Tibial nerve (tissue), 4 donors: Measurements from ENCODE around the gene STPG3. TPM values are rescaled to one million over a fixed set of nuclear protein-coding genes. Genes with fewer than 3 reads are reported as not detected.
"Not testable (repeated sequence)": the region's sequence is repeated elsewhere in the genome, so short reads cannot be mapped to it uniquely, and the experiment has no call there.

Experiments used
- DNase-seq, 2 donors: peaks; one replicate each; pipeline ENCODE4 v3.0.0-alpha.2; 2019; ENCODE audit warnings: low spot score in 2 of 2
- H3K27ac ChIP-seq, 4 donors: fragments of 200-600 bp; sonication (generic) in 3 of 4; one replicate each; pipeline ENCODE4 v1.5.1; 2017 to 2019; ENCODE audit warnings: mild to moderate bottlenecking in 1 of 4
- H3K27me3 ChIP-seq, 2 donors: fragments of 200-600 bp; sonication (generic) in 1 of 2; one replicate each; pipeline versions ENCODE4 v1.5.1 to v1.6.0; 2017 to 2019
- H3K36me3 ChIP-seq, 3 donors: fragments of 200-600 bp; sonication (generic); one replicate each; pipeline ENCODE4 v1.5.1; 2018 to 2019
- H3K4me1 ChIP-seq, 4 donors: fragments of 200-600 bp; sonication (generic) in 3 of 4; one replicate each; pipeline ENCODE4 v1.5.1; 2017 to 2019
- H3K4me3 ChIP-seq, 4 donors: fragments of 200-600 bp; sonication (generic) in 3 of 4; one replicate each; pipeline ENCODE4 v1.5.1; 2017 to 2019; ENCODE audit warnings: mild to moderate bottlenecking in 1 of 4, moderate library complexity in 1 of 4
- H3K9me3 ChIP-seq, 4 donors: fragments of 200-600 bp; sonication (generic) in 3 of 4; one replicate each; pipeline ENCODE4 v1.5.1; 2017 to 2019
- EP300 ChIP-seq, 2 donors: sonication (generic); formaldehyde crosslinking; IDR thresholded peaks; one replicate each; pipeline ENCODE4 v1.6.1; 2017; ENCODE audit warnings: antibody characterized with exemption in 2 of 2, mild to moderate bottlenecking in 1 of 2
- POLR2A ChIP-seq, 2 donors: fragments of 450-650 bp; IDR thresholded peaks; one replicate each; pipeline ENCODE4 v1.6.1; 2017; ENCODE audit warnings: antibody characterized with exemption in 2 of 2, mild to moderate bottlenecking in 2 of 2, moderate library complexity in 2 of 2
- WGBS, 2 donors: methylation state at CpG; one replicate each; pipeline ENCODE4 v1.1.5; 2018; 5-methylcytosine and 5-hydroxymethylcytosine counted together
- total RNA-seq, 4 donors: library from RNA; depleted of rRNA; stranded (reverse); fragments of >200 nt; gene quantifications; one replicate each; pipeline ENCODE4 v1.1.0, GENCODE V29; 2016
- TF ChIP-seq, protein P1 (sequence below), 5 experiments: fragments of 200-600 bp in 3 of 5; fragments of 450-650 bp in 2 of 5; sonication (generic) in 3 of 5; IDR thresholded peaks; one replicate each; pipeline ENCODE4 v1.5.1; 2016 to 2019; ENCODE audit warnings: antibody characterized with exemption in 5 of 5, mild to moderate bottlenecking in 3 of 5, moderate library complexity in 2 of 5

The STPG3 gene
- total RNA-seq, 4 donors from 2014 or later, result not detected

DNA sequence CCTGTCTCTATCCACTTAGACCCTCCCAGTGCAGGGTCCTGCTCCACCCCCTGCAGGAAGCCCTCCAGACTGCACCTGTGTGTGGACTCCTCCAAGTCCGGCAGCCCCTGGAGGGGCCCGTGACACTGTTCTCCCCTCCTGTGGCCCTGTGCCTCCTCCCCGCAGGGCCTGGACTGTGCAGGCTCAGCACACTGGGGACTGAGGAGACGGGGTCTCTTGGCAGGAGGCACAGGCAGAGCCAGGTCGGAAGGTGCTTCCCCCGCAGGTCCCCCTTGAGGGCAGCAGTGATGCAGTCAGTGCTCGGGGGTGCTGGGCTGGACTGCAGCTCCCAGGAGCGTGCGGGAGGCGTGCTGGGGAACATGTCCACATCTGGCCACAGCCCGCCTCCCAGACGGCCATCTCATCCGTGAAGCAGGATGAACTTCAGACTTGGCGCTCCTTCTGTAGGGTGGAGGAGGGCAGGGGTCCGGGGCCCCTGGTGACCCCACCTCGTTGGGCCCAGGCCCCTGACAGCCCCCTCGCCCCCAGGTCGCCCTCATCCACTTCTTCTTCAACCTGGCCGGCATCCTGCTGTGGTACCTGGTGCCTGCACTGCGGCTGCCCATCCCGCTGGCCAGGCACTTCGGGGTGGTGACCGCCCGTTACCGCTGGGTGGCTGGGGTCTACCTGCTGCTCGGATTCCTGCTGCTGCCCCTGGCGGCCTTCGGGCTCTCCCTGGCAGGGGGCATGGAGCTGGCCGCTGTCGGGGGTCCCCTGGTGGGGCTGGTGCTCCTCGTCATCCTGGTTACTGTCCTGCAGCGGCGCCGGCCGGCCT is 15.5 kb upstream of the STPG3 start:
- peak overlapping the region in 2 of 4 donors; percentile 37 to 43 for H3K27ac ChIP-seq
- H3K27me3 ChIP-seq, result peaks cover 0 to 38% of the 10 kb centered on the region in 2 donors

DNA sequence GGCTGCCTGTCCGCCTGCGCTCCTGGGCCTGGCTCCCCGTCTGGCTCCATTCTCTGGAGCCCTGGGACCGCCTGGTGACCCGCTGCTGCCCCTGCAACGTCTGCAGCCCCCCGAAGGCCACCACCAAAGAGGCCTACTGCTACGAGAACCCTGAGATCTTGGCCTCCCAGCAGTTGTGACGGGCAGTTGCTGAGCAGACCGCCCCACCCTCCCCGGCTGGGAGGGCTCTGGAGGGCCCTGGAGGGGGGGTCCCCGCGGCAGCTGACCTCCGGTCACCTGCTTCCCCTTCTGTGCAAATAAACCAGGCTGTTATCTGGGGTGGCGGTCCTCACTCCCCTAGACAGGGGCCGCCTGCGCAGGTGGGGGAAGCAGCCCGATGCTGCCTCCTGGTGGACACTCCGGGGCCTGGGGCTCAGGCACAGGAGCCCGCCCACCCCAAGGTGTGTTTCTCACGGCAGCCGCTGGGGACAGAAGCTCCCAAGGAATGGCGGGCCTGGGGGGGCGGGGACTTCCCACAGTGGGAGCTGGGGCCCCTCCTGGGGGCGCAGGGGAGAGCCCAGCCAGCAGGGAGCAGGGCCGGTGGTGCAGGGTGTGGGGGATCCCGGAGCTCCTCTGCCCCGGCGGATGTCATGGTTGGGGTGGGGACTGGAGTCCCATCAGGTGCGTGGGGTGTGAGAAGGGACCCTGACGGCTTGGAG is 14.7 kb upstream of the STPG3 start:
- DNase-seq, result peak; percentile 68 to 72
- Histone ChIP-seq H3K36me3 (no peaks in the 10 kb centered on the region), H3K27me3 (peaks cover 0 to 31% of the 10 kb centered on the region in 2 donors), H3K4me1 (peaks cover 0 to 49% (median 23%) of the 10 kb centered on the region in 4 donors), H3K27ac (peak overlapping the region in 2 of 4 donors; percentile 37 to 43), H3K4me3 (peak overlapping the region in 2 of 4 donors; percentile 15 to 27), H3K9me3 (no peaks in the 10 kb centered on the region)
- WGBS, 2 donors, result 7 to 15% methylated on average over 11 to 23 of the region's 31 CpGs
- TF ChIP-seq, protein P1, sequence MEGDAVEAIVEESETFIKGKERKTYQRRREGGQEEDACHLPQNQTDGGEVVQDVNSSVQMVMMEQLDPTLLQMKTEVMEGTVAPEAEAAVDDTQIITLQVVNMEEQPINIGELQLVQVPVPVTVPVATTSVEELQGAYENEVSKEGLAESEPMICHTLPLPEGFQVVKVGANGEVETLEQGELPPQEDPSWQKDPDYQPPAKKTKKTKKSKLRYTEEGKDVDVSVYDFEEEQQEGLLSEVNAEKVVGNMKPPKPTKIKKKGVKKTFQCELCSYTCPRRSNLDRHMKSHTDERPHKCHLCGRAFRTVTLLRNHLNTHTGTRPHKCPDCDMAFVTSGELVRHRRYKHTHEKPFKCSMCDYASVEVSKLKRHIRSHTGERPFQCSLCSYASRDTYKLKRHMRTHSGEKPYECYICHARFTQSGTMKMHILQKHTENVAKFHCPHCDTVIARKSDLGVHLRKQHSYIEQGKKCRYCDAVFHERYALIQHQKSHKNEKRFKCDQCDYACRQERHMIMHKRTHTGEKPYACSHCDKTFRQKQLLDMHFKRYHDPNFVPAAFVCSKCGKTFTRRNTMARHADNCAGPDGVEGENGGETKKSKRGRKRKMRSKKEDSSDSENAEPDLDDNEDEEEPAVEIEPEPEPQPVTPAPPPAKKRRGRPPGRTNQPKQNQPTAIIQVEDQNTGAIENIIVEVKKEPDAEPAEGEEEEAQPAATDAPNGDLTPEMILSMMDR (IDR thresholded peaks at IDR 0.05), result peak; percentile 97 to 99 (median 98)
- TF ChIP-seq EP300 (IDR thresholded peaks at IDR 0.05) (peak in 1 of 2 donors; percentile 13), POLR2A (IDR thresholded peaks at IDR 0.05) (peak in 1 of 2 donors; percentile 18)

More for the DNA sequence above, 15.5 kb upstream of the STPG3 start:
- no peak for DNase-seq
- 66 to 71% methylated on average over 26 to 32 of the region's 35 CpGs for WGBS, 2 donors
- Histone ChIP-seq H3K36me3 (no peaks in the 10 kb centered on the region), H3K9me3 (no peaks in the 10 kb centered on the region), H3K4me3 (peak overlapping the region in 1 of 4 donors; percentile 15), H3K4me1 (peaks cover 0 to 49% (median 23%) of the 10 kb centered on the region in 4 donors)
- TF ChIP-seq EP300 (IDR thresholded peaks at IDR 0.05) (no peak), POLR2A (IDR thresholded peaks at IDR 0.05) (no peak)
- TF ChIP-seq, protein P1 (IDR thresholded peaks at IDR 0.05), result no peak

DNA sequence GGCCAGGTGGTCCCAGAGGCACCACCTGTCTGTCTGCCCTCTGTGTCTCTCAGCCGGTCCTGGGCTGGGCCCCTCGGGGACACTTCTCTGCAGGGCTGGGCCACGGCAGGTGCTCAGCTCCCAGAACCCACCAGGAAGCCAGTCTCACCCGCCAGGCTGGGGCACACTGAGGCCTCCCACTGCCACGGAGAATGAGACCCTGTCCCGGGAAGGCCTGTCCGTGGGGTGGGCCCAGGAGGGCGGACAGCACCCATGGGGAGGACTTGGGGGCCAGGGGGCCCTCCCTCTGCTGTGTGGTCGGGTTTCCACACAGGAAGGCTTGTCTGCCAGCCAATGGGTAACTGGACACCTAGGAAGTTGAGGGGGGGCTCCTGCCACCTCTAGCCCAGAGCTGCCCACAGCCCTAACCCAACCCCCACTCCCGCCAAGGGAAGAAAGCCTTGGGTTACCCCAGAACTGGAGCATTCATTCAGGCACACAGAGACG is 14.1 kb upstream of the STPG3 start:
- H3K36me3 ChIP-seq, result no peaks in the 10 kb centered on the region
- no peak overlapping the region for H3K4me3 ChIP-seq
- H3K27me3 ChIP-seq, result peaks cover 0 to 25% of the 10 kb centered on the region in 2 donors
- DNase-seq, result no peak
- peaks cover 0 to 53% (median 27%) of the 10 kb centered on the region in 4 donors for H3K4me1 ChIP-seq
- H3K27ac ChIP-seq, result peak overlapping the region in 2 of 4 donors; percentile 37 to 43
- no peaks in the 10 kb centered on the region for H3K9me3 ChIP-seq
- TF ChIP-seq EP300 (IDR thresholded peaks at IDR 0.05) (no peak), POLR2A (IDR thresholded peaks at IDR 0.05) (no peak)
- TF ChIP-seq, protein P1 (IDR thresholded peaks at IDR 0.05), result no peak
- WGBS, 2 donors, result 32 to 55% methylated on average over 7 to 8 of the region's 11 CpGs

DNA sequence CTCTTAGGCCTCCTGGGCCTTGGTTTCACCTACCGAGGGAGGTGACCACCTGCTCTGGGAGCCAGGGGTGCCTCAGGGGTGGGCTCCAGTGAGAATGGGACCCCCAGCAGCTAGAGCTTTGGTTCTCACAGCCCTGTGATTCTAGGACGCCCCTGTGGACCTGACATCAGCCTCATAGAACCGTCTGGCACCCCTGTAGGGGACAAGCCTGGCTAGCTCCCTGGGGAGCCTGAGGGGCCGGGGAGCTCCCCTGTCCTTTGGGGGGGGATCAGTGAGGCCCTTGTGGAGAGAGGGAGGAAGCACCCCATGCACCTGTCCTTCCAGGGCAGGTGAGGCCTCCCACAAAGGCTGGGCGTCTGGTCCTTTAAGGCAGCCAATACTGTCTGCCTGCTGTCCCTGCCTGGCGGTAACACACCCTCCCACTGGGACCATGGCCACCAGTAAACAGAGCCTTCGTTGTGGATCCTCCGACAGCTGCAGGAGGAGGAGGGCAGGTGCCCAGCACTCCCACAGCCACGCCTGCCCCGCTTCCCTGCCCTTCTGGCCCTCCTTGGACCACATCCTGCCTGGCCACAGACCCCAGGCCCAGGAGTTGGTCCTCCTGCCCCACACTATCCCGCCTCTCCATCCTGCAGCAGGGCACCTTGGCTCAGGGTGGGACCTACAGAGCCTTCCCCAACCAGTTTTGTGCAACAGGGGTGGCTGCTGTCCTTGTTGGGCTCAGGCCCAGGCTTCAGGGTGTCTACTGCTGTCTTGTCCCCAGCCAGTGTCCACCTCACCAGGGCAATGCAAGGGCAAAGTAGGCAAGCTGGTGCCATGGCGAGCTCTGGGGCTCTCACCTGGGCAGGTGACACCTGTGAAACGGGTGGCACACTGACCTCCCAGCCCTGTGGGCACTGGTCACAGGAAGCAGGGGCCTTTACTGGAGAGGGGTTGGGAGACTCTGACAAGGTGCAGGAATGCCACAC is 13.0 kb upstream of the STPG3 start:
- 54 to 68% methylated on average over 9 to 13 of the region's 13 CpGs for WGBS, 2 donors
- Histone ChIP-seq H3K27me3 (peaks cover 0 to 14% of the 10 kb centered on the region in 2 donors), H3K36me3 (peaks cover 0 to 11% (median 9%) of the 10 kb centered on the region in 3 donors), H3K9me3 (no peaks in the 10 kb centered on the region), H3K27ac (peak overlapping the region in 1 of 4 donors; percentile 43), H3K4me3 (no peak overlapping the region), H3K4me1 (peaks cover 0 to 63% (median 37%) of the 10 kb centered on the region in 4 donors)
- TF ChIP-seq, protein P1 (IDR thresholded peaks at IDR 0.05), result no peak
- TF ChIP-seq POLR2A (IDR thresholded peaks at IDR 0.05) (no peak), EP300 (IDR thresholded peaks at IDR 0.05) (no peak)
- DNase-seq, result no peak

DNA sequence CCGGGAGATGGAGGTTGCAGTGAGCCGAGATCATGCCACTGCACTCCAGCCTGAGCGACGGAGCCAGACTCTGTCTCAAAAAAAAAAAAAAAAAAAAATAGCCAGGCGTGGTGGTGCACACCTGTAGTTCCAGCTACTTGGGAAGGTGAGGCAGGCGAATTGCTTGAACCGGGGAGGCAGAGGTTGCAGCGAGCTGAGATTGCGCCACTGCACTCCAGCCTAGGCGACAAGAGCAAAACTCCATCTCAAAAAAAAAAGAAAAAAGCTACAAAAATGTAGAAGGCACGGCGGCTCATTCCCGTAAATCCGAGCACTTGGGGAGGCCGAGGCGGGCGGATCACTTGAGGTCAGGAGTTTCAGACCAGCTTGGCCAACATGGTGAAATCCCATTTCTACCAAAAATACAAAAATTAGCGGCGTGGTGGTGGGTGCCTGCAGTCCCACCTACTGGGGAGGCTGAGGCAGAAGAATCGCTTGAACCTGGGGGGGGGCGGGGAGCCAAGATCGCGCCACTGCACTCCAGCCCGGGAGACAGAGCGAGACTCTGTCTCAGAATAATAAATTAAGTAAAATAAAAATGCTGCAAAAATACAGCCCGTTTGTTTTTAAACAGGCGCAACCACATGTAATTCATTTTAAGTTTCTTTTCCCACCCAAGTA is 11.4 kb upstream of the STPG3 start:
- 44 to 46% methylated on average over 26 to 27 of the region's 27 CpGs for WGBS, 2 donors

More for the DNA sequence above, 11.4 kb upstream of the STPG3 start:
- not testable (repeated sequence) for DNase-seq, H3K9me3 ChIP-seq, H3K27me3 ChIP-seq
- Histone ChIP-seq H3K27ac (peak overlapping the region; percentile 56 to 97 (median 92)), H3K4me1 (peaks cover 0 to 80% (median 39%) of the 10 kb centered on the region in 4 donors), H3K4me3 (peak overlapping the region; percentile 45 to 90 (median 70)), H3K36me3 (peaks cover 0 to 20% (median 10%) of the 10 kb centered on the region in 3 donors)
